HAP-1 (cell line): Measurements from ENCODE around the gene TNFRSF12A.

ENCODE experiments used
- DNase-seq, 2 experiments: peaks; one replicate each; pipeline ENCODE4 v3.0.0-alpha.2; 2016 to 2020; ENCODE audit warnings: low spot score in 2 of 2
- H3K27me3 ChIP-seq: fragments of 250-450 bp; sonication (Bioruptor Pico); 2 replicates; pipeline ENCODE4 v1.5.1; 2020; ENCODE audit warnings: low read depth, mild to moderate bottlenecking, moderate library complexity
- H3K36me3 ChIP-seq: fragments of 250-450 bp; sonication (Bioruptor Pico); replicated peaks from 2 replicates; pipeline ENCODE4 v1.5.1; 2020; ENCODE audit warnings: mild to moderate bottlenecking
- H3K4me1 ChIP-seq: fragments of 250-450 bp; sonication (Bioruptor Pico); 2 replicates; pipeline ENCODE4 v1.5.1; 2020; ENCODE audit warnings: mild to moderate bottlenecking
- H3K4me3 ChIP-seq: fragments of 250-450 bp; sonication (Bioruptor Pico); 2 replicates; pipeline ENCODE4 v1.5.1; 2020; ENCODE audit warnings: mild to moderate bottlenecking, moderate library complexity
- H3K9me3 ChIP-seq: fragments of 250-450 bp; sonication (Bioruptor Pico); 2 replicates; pipeline ENCODE4 v1.5.1; 2020; ENCODE audit warnings: mild to moderate bottlenecking, moderate library complexity
- in situ Hi-C: fragments of 300-500 bp; cut with MboI; formaldehyde crosslinking; loops from 3 replicates; pipeline ENCODE4 v1.14.3; 2020; ENCODE audit warnings: low sequenced_read_pairs, inconsistent platforms, mixed read lengths

Gene TNFRSF12A

GRCh38 chr16:3020247-3020603 lies at the start of gene TNFRSF12A:
Gene TNFRSF12A (plus strand): TSS chr16:3020368. CDS start chr16:3020398, 30 bp downstream.
- peaks cover 8% of the 10 kb centered on the region for H3K36me3 ChIP-seq
- in situ Hi-C loops = loop anchor here (5.0 kb wide), 1 partner anchor 48 kb away; no protein-coding TSS in a partner anchor
- peak; percentile 79 to 86 for DNase-seq
- H3K27me3 ChIP-seq = no peaks in the 10 kb centered on the region
- H3K4me1 ChIP-seq = peaks cover 22% of the 10 kb centered on the region
- H3K9me3 ChIP-seq = no peaks in the 10 kb centered on the region
- peak within 1 kb of the TSS; percentile 47 for H3K4me3 ChIP-seq

- Histone ChIP-seq H3K36me3 (peaks cover 61% of the 10 kb centered on the region), H3K4me1 (peaks cover 18% of the 10 kb centered on the region), H3K4me3 (peak overlapping the region; percentile 93), H3K27me3 (no peaks in the 10 kb centered on the region), H3K9me3 (no peaks in the 10 kb centered on the region)
- DNase-seq = peak in 1 of 2 experiments; percentile 32
- in situ Hi-C loops = loop anchor here (5.0 kb wide), 1 partner anchor 52 kb away; the partner anchor contains the start of genes HCFC1R1, THOC6 and TNFRSF12A
Measured at GRCh38 chr16:2970563-2970962, 49.6 kb upstream of the TNFRSF12A start.

GRCh38 chr16:2971134-2971984 lies 48.8 kb upstream of the TNFRSF12A start:
- peak in 1 of 2 experiments; percentile 34 for DNase-seq
- peaks cover 69% of the 10 kb centered on the region for H3K36me3 ChIP-seq

GRCh38 chr16:2971985-2972784 lies 48.0 kb upstream of the TNFRSF12A start:
- Histone ChIP-seq H3K27me3 (no peaks in the 10 kb centered on the region), H3K4me3 (no peak overlapping the region), H3K4me1 (peaks cover 18% of the 10 kb centered on the region), H3K9me3 (no peaks in the 10 kb centered on the region), H3K36me3 (peaks cover 77% of the 10 kb centered on the region)
- in situ Hi-C loops = loop anchor here (5.0 kb wide), 1 partner anchor 50 kb away; the partner anchor contains the start of genes HCFC1R1, THOC6 and TNFRSF12A
- peak in 1 of 2 experiments; percentile 45 for DNase-seq

More at GRCh38 chr16:2971134-2971984, 48.8 kb upstream of the TNFRSF12A start:
- in situ Hi-C loops = loop anchor here (5.0 kb wide), 1 partner anchor 51 kb away; the partner anchor contains the start of genes HCFC1R1, THOC6 and TNFRSF12A
- peak overlapping the region; percentile 93 for H3K4me3 ChIP-seq
- H3K27me3 ChIP-seq = no peaks in the 10 kb centered on the region
- H3K4me1 ChIP-seq = peaks cover 18% of the 10 kb centered on the region
- H3K9me3 ChIP-seq = no peaks in the 10 kb centered on the region

- Histone ChIP-seq H3K36me3 (peaks cover 86% of the 10 kb centered on the region), H3K4me1 (peaks cover 17% of the 10 kb centered on the region), H3K4me3 (no peak overlapping the region), H3K9me3 (no peaks in the 10 kb centered on the region), H3K27me3 (no peaks in the 10 kb centered on the region)
- DNase-seq = peak in 1 of 2 experiments; percentile 44
- in situ Hi-C loops = loop anchor here (5.0 kb wide), 1 partner anchor 49 kb away; the partner anchor contains the start of genes HCFC1R1, THOC6 and TNFRSF12A
Measured at GRCh38 chr16:2973093-2973492, 47.1 kb upstream of the TNFRSF12A start.

GRCh38 chr16:2973605-2974318 lies 46.4 kb upstream of the TNFRSF12A start:
- Histone ChIP-seq H3K4me1 (peaks cover 17% of the 10 kb centered on the region), H3K4me3 (no peak overlapping the region), H3K9me3 (no peaks in the 10 kb centered on the region), H3K27me3 (no peaks in the 10 kb centered on the region), H3K36me3 (peaks cover 93% of the 10 kb centered on the region)
- in situ Hi-C loops = loop anchor here (5.0 kb wide), 1 partner anchor 49 kb away; the partner anchor contains the start of genes HCFC1R1, THOC6 and TNFRSF12A
- DNase-seq = peak in 1 of 2 experiments; percentile 31

DNA sequence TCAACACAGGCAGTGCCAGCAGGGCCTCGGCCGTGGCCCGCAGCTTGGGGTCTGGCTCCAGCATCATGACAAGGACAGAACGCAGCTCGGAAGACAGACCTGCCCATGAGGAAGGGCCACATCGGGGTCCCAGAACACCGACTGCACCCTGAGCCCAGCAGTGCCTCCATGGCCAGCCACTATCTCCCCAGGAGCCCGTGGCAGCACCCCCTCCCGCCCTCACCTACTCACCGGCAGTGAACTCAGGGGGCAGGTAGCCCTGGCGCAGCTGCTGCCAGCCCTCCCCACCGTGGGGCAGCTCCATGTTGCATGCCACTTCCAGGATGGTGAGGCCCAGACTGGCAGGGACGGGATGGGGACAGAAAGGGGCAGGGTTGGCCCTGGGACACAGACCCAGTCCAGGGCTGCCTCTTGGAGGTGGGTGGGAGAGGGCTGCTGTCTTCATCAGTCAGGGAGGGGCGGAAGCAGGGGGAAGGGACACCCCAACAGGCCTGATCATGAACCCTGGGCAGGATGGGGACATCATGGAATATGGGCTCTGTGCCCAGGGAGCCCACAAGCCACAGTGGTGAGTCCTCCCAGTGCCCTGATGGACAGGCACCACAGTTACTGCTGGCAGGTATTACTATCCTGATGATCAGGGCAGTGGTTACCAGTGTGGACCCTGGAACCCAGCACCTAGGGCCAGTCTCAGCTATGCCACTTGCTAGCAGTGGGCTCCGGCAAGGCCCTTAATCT lies 45.7 kb upstream of the TNFRSF12A start:
- H3K4me3 ChIP-seq = no peak overlapping the region
- no peaks in the 10 kb centered on the region for H3K9me3 ChIP-seq
- DNase-seq = no peak
- in situ Hi-C loops = loop anchor here (5.0 kb wide), 1 partner anchor 48 kb away; the partner anchor contains the start of genes HCFC1R1, THOC6 and TNFRSF12A
- H3K4me1 ChIP-seq = peaks cover 22% of the 10 kb centered on the region
- no peaks in the 10 kb centered on the region for H3K27me3 ChIP-seq
- H3K36me3 ChIP-seq = peaks cover 97% of the 10 kb centered on the region

DNA sequence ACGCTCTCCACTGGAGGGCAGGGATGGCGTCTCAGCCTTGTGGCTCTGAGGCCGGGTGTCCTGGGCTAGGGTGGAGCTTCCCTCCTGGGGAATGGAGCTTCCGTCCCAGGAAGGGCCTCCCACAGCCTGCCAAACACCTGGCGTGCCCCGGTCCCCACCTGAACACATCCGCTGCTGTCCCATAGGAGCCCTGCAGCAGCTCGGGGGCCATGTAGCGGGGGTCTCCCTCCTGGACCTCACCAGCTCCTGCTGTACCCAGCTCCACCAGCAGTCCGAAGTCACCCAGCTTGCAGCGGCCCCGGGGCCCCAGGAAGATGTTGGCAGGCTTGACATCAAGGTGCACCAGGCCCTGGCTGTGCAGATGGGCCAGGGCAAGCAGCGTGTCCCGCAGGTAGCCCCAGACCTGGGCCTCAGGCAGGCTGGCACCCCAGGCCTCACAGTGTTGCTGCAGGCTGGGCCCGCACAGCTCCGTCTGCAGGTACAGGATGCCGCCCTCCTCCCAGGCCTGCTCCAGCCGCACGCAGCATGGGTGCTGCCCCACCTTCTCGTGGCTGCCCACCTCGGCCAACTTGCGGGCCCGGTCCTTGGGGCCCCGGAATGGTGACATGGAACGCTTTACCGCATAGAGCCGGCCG lies 44.9 kb upstream of the TNFRSF12A start:
- no peak for DNase-seq

GRCh38 chr16:2976201-2976600 lies 44.0 kb upstream of the TNFRSF12A start:
- H3K36me3 ChIP-seq = peaks cover 82% of the 10 kb centered on the region

More for the DNA sequence above, 44.9 kb upstream of the TNFRSF12A start:
- Histone ChIP-seq H3K9me3 (no peaks in the 10 kb centered on the region), H3K36me3 (peaks cover 92% of the 10 kb centered on the region), H3K27me3 (no peaks in the 10 kb centered on the region), H3K4me3 (no peak overlapping the region), H3K4me1 (peaks cover 23% of the 10 kb centered on the region)
- in situ Hi-C loops = no loop called here

DNA sequence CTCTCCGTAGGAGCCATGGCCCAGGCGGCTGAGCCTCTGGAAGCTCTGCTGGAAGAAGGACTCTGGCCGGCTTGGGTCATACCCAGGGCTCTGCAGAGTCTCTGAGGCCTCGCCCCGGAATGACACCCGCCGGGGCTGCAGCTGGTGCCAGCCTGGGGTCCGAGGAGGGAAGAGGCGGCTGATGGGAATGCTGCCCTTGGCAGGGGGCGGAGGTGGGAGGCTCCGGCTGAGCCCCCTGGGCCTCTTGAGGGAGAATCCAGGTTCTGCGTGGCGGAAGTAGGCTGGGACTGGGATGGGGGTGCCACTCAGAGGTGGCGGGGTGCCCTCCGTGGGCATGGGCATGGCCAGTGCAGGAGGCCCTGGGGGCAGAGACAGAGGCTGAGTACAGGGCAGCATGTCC lies 43.5 kb upstream of the TNFRSF12A start:
- Histone ChIP-seq H3K4me1 (peaks cover 28% of the 10 kb centered on the region), H3K36me3 (peaks cover 78% of the 10 kb centered on the region), H3K4me3 (no peak overlapping the region), H3K27me3 (no peaks in the 10 kb centered on the region), H3K9me3 (no peaks in the 10 kb centered on the region)
- in situ Hi-C loops = no loop called here
- DNase-seq = no peak

More at GRCh38 chr16:2976201-2976600, 44.0 kb upstream of the TNFRSF12A start:
- peaks cover 24% of the 10 kb centered on the region for H3K4me1 ChIP-seq
- H3K9me3 ChIP-seq = no peaks in the 10 kb centered on the region
- in situ Hi-C loops = no loop called here
- no peaks in the 10 kb centered on the region for H3K27me3 ChIP-seq
- H3K4me3 ChIP-seq = no peak overlapping the region
- DNase-seq = no peak

GRCh38 chr16:2977440-2977839 lies 42.7 kb upstream of the TNFRSF12A start:
- Histone ChIP-seq H3K4me3 (no peak overlapping the region), H3K36me3 (peaks cover 70% of the 10 kb centered on the region), H3K4me1 (peaks cover 30% of the 10 kb centered on the region), H3K9me3 (no peaks in the 10 kb centered on the region), H3K27me3 (no peaks in the 10 kb centered on the region)
- DNase-seq = no peak
- in situ Hi-C loops = no loop called here

GRCh38 chr16:2979669-2980226 lies 40.4 kb upstream of the TNFRSF12A start:
- Histone ChIP-seq H3K36me3 (peaks cover 47% of the 10 kb centered on the region), H3K4me3 (peak overlapping the region; percentile 78), H3K27me3 (no peaks in the 10 kb centered on the region), H3K4me1 (peaks cover 37% of the 10 kb centered on the region), H3K9me3 (no peaks in the 10 kb centered on the region)
- in situ Hi-C loops = no loop called here
- DNase-seq = peak in 1 of 2 experiments; percentile 76
